Stimulated activated CD8-positive, alpha-beta memory T cell treated with anti-CD3 and anti-CD28 coated beads, Interleukin-7, amount 100 ng/mL, for 48 hours (primary cell): ENCODE data around the gene ZNF860.
"Not testable (repeated sequence)": the region's sequence is repeated elsewhere in the genome, so short reads cannot be mapped to it uniquely, and the experiment has no call there.

Experiments
- DNase-seq, 2 donors: peaks; one replicate each; pipeline ENCODE4 v3.0.0-alpha.2; 2020; ENCODE audit warnings: low read depth in 1 of 2; ENCODE audit errors: extremely low read depth in 1 of 2

ZNF860 gene

DNA sequence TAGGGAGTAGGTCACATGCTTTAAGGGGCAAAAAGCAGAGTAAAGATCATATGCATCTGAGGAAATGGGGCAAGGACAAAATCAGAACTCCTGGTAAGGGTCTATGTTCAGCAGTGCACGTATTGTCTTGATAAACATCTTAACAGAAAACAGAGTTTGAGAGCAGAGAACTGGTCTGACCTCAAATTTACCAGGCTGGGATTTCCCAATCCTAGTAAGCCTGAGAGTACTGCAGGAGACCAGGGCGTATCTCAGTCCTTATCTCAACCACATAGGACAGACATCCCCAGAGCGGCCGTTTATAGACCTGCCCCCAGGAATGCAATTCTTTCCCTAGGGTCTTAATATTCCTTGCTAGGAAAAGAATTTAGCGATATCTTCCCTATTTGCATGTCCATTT is 13.5 kb downstream of the ZNF860 start:
- DNase-seq: not testable (repeated sequence)

- no peak for DNase-seq
Observed at GRCh38 chr3:31996195-31996594, 14.6 kb downstream of the ZNF860 start.

DNA sequence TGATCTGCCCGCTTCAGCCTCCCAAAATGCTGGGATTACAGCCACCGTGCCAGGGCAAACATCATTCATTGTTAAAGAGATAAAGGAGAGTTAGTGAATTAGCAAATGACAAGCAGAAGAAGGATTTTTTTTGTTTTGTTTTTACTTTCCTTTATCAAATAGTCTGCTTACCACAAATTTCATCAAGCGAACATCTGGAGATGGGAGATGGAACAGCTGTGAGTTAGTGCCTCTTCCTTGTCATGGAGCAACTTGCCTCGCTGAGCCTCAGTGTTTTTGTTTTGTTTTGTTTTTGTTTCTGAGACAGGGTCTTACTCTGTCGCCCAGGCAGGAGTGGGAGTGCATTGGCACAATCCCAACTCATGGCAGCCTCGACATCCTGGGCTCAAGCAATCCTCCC is 15.9 kb downstream of the ZNF860 start:
- DNase-seq: no peak

DNA sequence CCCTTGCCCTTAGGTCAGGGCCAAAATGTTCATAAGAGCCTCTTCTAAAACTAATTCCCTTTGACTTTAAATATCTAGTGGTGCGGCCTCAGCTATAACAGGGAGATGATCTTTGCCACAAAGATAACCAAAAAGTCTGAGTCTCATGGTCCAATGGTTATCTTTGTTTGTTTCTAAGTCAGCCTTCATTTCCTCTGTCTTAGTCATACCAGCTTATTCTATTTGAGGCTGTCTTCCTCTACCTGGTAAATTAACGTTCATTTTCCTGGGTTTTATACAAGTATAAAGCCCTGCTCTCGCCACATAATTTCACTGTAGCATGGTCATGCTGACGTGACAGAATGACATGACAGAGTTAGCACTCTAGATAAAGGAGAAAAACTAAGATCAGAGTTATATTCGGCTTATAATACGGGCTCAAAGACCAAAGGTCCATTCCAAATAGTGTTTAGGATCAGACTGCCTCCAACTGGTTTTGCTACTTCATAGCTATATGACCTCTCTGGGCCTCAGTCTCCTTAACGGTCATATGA is 18.4 kb downstream of the ZNF860 start:
- no peak for DNase-seq

GRCh38 chr3:32000877-32001276 is 19.3 kb downstream of the ZNF860 start:
- no peak for DNase-seq

- no peak for DNase-seq
Observed at GRCh38 chr3:32002561-32003368, 21.2 kb downstream of the ZNF860 start.

DNA sequence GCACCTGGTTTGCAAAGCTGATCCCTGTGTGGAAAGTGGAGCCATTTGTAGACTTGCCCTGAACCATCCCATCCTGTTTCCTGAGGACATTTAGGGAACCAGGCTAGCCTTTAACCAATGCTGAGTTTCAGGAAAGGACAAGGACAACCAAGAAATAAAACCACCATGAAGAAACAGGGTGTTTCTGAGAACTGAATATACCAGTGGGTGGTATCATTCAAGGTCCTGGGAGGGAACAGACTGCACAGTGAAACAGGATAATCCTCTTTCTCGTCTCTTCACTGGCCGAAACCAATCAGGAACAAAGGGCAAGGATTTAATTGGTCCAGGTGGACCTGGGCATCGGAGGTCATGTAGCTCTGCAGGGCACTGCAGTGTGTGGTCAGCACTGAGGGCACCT is 21.8 kb downstream of the ZNF860 start:
- no peak for DNase-seq

DNA sequence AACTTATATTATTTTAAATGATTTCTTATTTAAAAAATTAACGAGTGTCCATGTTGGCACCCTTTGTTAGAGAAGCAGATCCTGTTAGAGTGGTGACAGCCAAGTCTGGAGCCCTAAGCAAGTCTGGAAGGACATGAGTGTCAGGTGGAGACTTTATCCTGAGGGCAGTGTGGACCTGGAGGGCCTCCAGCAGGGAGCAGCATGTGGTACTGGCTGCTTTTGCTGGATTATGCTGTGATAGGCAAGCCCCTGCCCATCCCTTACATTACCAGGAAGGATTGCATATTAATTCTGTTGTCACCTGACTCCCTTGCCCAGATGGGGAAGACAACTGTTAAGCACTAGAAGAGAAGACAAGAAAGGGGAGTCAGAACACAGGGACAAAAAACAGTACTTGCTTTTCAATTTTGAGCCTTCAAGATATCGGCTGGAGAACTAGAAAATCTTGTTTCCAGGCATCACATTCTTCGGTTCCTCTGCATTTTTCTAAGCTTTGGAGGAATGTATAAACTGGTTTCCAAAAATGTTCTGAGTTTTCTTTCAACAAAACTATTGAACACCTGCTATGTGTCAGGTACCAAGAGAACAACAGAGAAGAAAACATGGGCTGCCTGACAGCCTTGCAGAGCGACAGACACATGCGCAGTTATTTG is 22.7 kb downstream of the ZNF860 start:
- no peak for DNase-seq

GRCh38 chr3:32009101-32009500 is 27.6 kb downstream of the ZNF860 start:
- DNase-seq: no peak

DNA sequence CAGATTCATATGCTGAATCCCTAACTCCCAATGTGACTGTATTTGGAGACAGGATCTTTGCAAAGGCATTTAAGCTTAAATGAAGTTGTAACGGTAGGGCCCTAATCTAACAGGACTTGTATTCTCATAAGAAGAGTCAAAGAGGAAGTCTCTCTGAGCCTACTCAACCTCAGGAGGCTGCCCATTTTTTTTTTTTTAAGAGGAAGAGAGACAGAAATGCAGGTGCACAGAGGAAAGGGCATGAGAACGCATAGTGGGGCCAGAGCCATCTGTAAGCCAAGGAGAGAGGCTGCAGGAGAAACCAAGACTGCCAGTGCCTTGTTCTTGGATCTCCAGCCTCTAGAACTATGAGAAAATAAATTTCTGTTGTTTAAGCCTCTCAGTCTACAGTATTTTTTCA is 28.4 kb downstream of the ZNF860 start:
- no peak for DNase-seq

- not testable (repeated sequence) for DNase-seq
Observed at GRCh38 chr3:32010699-32011098, 29.1 kb downstream of the ZNF860 start.

GRCh38 chr3:32015638-32016037 is 34.1 kb downstream of the ZNF860 start:
- DNase-seq: not testable (repeated sequence)

GRCh38 chr3:32017286-32017685 is 35.7 kb downstream of the ZNF860 start:
- no peak for DNase-seq

DNA sequence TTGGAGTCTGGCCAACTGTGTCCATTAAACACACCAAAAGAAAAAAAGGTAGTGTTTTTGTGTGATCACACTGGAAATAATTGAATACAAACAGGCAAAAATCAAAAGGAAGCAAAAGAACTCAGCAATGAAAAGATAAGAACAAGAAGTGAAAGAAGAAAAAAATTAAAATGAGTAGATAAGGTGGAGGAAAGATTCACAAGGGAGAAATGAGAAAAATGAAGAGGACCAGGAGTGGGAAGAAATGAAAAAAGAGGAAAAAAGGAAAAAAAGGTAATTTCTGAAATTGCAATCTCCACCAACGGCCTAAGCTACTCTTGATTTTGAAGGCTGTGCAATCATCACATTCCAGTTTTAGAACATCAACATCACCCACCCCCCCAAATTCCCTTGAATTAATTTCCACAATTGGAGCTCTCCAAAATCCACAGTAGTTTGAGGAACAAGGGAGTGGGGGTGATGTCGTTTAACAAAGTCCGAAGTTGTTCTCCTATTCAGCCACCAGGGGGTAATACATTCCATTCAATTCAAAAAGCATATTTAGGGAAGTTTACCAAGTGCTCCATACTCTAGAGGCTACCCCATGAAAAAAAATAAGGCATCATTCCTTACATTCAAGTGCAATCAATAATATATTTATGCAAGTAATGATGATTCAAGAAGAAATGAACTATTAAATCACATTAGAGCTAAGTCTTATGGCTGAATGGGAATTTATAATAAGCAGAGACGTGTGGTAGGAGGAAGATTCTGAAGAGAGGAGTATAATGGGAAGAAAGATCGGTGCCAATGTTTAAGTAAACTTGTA is 37.4 kb downstream of the ZNF860 start:
- DNase-seq: no peak

DNA sequence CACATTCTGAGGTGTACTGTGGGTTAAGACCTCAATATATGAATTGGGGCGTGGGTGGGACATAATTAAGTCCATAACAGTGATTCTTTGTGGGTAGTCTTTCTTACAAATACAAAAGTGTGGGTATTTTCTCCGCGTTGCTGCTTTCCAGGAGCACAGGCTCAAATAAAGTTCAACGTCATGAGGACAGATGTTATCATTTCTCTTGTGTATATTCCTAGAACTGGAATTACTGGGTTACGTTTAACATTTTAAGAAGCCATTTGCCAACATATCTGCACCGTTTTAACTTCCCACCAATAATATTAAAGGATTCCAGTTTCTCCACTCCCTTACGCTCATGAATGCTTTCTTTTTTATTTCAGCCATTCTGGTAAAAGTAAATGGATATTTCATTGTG is 39.6 kb downstream of the ZNF860 start:
- no peak for DNase-seq

DNA sequence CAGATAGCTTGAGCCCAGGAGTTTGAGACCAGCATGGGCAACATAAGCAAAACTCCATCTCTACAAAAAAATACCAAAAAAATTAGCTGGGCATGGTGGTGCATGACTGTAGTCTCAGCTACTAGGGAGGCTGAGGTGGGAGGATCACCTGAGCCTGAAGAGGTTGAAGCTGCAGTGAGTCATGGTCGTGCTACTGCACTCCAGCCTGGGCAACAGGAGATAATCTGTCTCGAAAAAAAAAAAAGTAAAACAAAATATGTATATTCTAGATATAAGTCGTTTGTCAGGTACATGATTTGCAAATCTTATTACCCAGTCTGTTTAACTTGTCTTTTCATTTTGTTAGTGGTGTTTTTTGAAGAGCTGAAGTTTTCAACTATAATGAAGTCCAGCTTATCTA is 40.2 kb downstream of the ZNF860 start:
- no peak for DNase-seq

DNA sequence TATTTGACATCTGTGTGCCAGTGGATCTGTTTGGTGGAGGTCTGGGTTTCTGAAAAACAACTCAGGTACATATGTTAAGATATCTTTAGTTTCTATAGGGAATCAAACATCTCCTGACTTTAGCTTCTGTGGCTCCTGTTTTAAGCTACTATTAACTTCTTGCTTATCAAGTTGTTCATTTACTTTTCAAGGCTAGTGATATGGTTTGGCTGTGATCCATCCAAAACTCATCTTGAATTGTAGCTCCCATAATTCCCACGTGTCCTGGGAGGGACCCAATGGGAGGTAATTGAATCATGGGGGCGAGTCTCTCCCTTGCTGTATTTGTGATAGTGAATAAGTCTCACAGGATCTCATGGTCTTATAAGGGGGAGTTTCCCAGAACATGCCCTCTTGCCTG is 41.4 kb downstream of the ZNF860 start:
- no peak for DNase-seq

DNA sequence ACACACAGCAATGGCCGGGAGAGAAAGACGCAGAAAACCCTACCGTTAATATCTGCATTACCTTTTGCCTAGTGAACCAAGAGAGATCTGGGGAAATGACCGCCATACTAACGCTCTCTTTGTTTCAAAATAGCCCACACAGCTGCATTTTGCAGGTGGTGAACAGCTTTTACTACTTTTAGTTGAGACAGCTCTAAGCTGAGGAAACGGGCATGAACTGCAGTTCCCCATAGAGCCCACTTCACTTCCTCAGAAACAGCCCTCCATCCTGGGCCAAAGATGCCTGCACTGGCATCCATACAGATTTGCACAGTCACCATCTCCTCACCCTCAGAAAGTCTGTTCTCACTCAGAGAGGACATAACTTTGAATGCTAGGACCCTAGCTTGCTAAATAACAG is 45.0 kb downstream of the ZNF860 start:
- no peak for DNase-seq

DNA sequence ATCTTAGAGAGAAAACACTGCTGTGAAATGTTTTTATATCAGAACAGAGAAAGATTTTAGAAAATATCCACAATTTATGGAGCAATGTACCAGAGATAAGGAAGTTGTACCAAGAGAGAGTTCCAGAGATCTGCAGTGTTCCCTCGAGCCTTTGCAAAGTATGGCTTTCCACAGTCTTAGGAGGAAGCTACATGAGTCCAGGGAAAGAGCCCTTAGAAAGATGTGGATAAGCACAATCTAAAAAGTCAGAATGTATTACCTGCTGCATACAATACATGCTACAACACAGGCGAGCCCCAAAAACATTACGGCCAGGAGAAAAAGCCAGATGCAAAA is 56.4 kb downstream of the ZNF860 start:
- DNase-seq: no peak

DNA sequence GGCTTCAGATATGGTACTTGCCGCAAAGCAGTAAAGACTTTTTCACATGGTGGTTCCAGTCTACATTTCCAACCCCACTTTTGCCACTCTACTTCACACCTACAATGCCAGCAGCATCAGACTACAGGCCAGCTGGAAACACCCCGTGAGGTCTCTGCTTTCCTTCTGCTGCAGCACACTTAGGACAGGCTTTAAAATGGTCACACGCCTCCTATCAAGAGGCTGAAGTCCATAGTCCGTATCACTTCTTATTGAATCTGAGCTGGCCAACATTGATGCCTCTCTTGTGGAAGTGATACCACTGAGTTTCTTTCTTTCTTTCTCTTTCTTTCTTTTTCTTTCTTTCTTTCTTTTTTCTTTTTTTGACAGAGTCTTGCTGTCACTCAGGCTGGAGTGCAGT is 59.8 kb downstream of the ZNF860 start:
- DNase-seq: no peak
